Measurements from ENCODE around the gene TRIO. TPM values are rescaled to one million over a fixed set of nuclear protein-coding genes. Genes with fewer than 3 reads are reported as not detected.
A peak's percentile ranks its signal among the peaks of the same experiment; 100 is the strongest.

Gene TRIO
- total RNA-seq, 2 donors from 2014 or later: 50.4 to 60.8 TPM

DNA sequence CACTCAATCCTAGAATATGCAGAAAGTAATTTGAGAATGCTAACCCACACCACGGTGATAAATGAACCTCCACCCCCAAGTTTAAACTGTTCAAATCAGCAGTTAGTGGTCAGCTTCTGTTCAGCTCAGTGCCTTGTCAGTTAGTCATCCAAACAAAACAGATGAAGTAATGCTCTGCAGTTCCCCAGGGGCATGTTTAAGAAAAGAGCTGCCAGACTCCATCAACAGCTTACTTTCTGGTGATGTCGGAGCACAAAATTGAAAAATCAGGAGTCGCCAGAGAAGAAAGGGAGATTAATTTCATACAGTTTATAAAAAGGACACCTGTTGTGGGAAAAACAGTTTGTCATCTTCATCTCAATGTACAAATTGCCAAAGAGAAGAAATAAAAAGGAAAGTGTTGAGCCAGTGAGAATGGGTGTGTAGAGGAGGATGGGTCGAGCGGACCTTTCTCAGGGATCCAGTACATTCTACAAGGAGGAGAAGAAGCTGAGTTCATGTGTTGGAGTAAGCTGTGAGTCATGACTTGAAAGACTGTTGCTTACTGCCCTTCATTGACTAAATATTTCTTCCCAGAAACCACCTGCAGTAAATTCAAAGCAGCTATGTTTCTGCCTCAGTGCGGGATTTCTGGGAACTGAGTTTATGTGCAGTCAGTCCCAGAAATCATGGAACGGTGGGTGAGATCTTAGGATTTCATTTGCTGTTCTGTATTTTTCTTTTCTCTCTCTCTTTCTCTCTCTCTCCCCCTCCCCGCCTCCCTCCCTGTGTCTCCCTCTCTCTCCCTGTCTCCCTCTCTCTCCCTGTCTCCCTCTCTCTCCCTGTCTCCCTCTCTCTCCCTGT is 13.7 kb downstream of the TRIO start:
- DNase-seq: no peak
- intact Hi-C loops (cut with DNase I): no loop called here
- ATAC-seq: peak; percentile 70 to 90

DNA sequence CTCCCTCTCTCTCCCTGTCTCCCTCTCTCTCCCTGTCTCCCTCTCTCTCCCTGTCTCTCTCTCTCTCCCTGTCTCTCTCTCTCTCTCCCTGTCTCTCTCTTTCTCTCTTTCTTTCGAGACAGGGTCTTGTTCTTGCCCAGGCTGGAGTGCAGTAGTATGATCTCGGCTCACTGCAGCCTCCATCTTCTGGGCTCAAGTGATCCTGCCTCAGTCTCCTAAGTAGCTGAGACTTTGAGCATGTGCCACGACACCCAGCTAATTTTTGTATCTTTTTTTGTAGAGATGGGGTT is 14.3 kb downstream of the TRIO start:
- intact Hi-C loops (cut with DNase I): no loop called here
- DNase-seq: no peak

DNA sequence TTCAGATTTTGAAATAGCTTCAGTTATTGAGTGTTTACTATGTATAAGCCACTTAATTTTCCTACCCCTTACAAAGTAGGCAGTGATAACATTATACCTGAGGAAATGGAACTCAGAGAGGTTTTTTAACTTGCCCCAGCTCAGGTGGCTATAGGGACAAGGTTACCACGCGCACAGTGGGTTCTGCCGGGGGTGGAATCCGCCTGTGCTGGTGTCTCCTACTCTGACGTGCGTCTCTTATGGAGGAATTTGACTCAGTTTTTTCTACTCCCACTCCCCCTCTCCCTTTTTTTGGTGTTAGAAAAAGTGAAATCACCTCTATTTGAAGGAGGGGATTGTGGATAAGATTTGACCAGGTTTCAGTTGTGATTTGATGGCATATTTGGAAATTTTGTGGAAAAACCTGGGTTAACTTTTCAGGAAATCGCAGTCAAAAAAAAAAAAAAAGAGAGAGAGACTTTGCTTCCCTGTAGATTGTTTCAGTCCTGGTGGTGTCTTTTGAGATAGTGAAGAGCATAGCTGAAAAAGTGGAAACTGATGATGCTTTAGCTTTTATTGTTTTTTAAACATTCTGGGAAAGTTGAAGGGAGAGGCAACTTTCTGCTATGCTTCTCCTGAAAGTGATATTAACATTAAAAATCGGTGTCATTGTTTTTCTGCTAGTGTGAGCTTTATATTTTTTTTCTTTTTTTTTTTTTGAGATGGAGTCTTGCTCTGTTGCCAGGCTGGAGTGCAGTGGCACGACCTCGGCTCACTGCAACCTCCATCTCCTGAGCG is 15.9 kb downstream of the TRIO start:
- intact Hi-C loops (cut with DNase I): no loop called here
- no peak for ATAC-seq
- no peak for DNase-seq

More for the DNA sequence above, 14.3 kb downstream of the TRIO start:
- no peak for ATAC-seq

DNA sequence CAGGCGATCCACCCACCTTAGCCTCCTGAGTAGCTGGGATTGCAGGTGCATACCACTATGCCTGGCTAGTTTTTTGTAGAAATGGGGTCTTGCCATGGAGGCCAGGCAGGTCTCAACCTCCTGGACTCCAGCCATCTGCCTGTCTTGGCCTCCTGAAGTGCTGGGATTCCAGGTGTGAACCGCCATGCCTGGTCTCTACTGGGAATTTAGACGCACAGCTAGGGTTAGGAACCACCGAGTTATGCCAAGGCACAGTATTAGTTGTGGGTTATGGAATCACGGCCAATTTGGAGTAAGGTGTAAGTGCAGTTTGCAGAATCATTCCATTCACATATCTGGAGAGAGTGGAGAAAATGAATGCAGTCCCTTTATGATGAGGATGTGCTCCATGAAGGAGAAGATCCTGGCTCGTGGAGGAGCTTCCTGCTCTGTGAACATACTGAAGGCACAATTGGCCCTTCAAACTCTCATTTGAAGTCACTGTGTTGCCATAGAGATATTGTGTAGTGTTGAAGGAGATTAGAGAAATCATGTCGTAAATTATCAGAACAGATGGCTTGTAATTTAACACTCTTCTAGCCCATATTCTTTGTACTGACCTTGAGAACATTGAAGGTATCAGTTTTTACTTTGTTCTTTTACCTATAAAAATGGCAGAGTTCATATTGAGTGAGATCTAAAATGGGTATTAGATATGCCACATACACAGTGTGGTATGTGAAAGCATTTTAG is 18.8 kb downstream of the TRIO start:
- ATAC-seq: no peak
- no peak for DNase-seq
- intact Hi-C loops (cut with DNase I): no loop called here

DNA sequence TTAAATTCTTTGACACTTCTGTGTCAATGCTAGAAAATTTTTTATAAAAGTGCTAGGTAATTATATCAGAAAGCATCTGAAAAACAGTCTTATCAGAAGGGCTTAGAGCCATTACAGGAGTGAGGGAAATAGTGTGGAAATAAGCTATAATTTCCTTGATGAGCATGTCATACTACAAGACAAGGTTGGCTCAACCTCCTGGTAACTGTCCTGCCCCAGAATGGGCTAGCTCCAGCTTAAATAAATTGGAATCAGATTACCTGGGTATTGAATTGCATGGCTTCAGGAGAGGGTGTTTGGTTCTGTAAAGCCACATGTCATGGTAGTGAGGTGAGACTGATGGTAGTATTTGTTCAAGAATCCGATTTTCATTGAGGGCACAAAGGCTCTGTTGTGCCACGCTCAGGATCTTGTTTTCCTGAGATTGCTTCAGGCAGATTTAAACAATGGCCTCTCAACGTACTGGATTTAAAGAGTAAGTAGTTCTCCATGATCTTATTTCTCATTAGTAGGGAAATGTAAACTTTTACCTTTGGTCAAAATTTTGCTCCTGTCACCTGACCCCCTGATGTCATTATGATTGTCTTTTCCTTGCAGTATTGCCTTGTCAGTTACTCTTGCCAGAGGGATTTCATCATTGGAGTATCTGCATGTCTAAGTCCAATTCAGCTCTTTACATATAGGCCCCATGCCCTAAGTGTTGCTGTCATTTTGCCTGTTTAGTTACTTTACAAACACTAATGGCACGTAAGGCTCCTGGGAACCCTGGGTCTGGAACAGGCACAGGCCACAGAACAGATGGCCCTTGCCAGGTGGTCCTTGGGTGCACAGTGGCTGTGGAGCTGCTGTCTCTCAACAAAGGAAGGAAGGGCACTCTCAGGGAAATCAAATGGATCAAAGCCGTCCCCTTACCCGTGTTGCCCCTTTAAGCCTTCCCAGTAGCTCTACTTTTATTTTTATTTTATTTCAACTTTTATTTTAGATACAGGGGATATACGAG is 21.3 kb downstream of the TRIO start:
- DNase-seq (no peak), ATAC-seq (no peak)
- intact Hi-C loops (cut with DNase I): no loop called here

GRCh38 chr5:14165375-14166106 is 22.4 kb downstream of the TRIO start:
- intact Hi-C loops (cut with DNase I): no loop called here
- ATAC-seq (peak in 1 of 2 donors; percentile 47), DNase-seq (no peak)

GRCh38 chr5:14166437-14166836 is 23.3 kb downstream of the TRIO start:
- ATAC-seq: no peak
- intact Hi-C loops (cut with DNase I): no loop called here
- no peak for DNase-seq

DNA sequence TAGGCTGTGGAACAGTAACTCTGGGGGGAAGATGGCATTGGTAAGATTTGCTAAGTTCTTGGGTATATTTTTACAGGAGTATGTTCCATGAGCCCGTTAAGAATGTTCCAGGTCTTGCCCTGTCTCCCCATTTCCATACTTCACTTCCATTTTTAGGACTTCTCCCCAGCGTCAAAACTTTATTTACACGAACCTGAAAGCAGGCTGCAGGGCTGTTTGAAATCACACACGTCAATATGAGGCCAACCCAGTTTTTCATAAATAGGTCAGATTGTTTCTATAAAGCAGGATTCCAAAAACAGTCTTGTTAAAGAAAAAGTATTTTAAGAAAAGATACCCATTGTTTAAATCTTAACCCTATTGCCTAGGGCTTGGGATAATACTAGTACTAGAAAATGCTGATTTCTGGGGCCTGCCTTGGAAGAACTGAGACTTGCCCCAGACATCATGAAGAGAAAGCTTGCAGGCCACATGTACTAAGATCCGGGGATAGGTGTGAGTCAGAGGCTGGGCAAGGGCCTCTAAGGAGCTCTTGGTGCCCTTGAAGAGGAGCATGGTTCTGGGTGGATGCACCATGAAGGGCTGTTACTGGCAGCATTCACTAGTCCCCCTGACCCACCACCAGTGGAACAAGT is 24.2 kb downstream of the TRIO start:
- DNase-seq (no peak), ATAC-seq (peak in 1 of 2 donors; percentile 60)
- intact Hi-C loops (cut with DNase I): no loop called here

DNA sequence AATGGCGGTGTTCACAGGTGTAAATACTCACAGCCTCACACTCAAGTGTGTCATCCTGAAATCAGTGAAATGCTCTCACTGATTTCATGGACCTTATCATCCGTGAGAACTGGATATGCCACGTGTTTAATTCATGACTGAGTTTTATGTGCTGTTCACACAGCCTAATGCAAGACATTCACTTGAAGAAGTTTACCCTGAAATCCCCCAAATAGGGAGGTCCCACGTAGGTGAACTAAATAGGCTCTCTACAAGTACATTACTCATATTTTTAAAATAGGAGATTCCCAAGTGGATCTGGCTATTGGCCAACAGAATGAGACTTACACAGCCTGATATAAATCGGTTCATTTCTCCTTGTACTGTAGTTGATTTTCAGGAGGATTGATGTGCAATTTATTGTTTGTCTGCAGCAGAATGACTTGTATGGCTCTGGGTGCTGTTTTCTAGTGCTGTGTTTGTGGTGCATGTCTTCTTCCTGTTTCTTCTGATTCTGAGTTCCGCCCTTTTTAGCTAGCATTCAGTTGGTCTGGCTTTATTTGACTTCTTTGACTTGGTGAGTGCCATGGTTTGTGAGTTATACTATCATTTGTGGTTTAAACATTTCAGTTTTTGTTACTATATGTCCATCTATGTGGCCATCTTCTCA is 25.1 kb downstream of the TRIO start:
- ATAC-seq: peak; percentile 22 to 47

DNA sequence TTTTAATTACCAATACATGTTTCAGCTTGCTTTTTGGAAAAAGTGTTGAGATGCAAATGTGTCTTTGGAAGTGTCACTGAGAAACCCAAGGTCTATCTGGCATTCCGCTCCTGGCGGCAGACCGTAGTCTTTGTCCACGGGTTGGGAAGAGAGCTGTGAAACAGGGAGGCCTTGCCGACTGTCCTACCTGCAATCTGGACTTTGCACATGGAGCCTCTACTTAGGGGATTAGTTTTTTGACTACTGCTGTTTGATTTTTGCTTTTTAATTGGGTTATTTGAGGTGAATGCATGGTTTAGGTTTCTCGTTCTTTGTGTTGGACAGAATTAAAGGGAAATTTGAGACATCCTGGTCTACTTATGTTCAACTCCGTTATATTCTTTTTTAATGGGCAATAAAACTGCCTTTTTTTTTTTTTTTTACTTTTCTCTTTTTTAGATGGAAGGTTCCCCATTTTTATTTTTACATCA is 25.7 kb downstream of the TRIO start:
- ATAC-seq: no peak
- no peak for DNase-seq
- intact Hi-C loops (cut with DNase I): no loop called here

More for the DNA sequence above, 25.1 kb downstream of the TRIO start:
- DNase-seq: no peak
- intact Hi-C loops (cut with DNase I): no loop called here

GRCh38 chr5:14171046-14171445 is 27.9 kb downstream of the TRIO start:
- intact Hi-C loops (cut with DNase I): no loop called here
- DNase-seq (no peak), ATAC-seq (no peak)

- intact Hi-C loops (cut with DNase I): no loop called here
- ATAC-seq: peak in 1 of 2 donors; percentile 14
- DNase-seq: no peak
Observed at GRCh38 chr5:14171621-14172020, 28.5 kb downstream of the TRIO start.

DNA sequence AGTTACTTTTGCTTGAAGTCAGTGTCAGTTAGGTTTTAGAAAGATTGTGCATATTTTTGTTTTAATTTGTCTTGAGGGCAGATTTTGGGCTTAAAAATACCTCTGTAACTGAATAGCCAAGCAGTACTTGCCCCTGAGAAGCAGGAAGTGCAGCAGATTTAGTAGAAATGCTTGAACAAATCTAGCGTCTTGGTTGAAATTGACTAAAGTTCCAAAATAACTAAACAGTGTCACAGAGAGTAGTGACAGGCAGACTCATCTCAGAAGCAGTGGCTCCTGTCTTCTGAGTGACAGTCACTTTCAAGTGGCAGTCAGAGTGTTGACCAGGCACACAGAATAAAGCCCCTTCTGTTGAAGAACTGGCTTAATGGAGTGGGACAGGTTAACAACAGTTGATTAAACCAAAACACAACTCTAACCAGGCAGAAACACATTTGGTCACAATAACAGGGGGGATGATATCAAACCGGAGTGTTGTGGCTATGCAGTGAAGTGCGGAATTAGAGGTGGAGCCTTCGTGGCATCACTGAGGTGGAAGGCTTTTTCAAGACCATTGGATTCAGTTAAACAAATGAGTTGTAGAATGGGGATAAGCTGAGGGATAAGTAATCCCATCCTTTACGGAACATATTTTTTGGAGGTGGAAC is 29.1 kb downstream of the TRIO start:
- DNase-seq (no peak), ATAC-seq (peak in 1 of 2 donors; percentile 44)
- intact Hi-C loops (cut with DNase I): no loop called here

- no peak for ATAC-seq
Observed at GRCh38 chr5:14173377-14174229, 30.5 kb downstream of the TRIO start.

GRCh38 chr5:14174230-14174636 is 31.1 kb downstream of the TRIO start:
- intact Hi-C loops (cut with DNase I): no loop called here
- ATAC-seq (peak; percentile 8 to 20), DNase-seq (no peak)

More at GRCh38 chr5:14173377-14174229, 30.5 kb downstream of the TRIO start:
- DNase-seq: no peak
- intact Hi-C loops (cut with DNase I): no loop called here

DNA sequence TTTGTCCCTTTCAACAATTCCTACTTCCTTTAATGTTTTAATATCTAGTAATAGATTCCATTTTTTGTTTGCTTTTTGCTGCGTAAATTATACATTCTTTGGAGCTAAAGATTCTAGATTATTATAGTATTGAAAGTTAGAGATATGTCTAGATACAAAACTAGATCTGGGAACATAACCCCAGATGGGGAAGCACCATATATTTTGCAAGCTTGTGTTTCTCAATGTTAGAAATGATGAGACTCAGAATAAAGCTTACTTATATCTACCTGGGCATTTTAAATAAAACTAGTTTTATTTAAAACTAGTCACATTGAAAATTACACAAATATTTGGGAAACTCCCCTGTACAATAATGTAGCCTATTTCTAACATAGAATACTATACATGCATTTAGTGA is 32.2 kb downstream of the TRIO start:
- DNase-seq (no peak), ATAC-seq (no peak)
- intact Hi-C loops (cut with DNase I): no loop called here

All from left cardiac atrium (tissue), 4 donors.